Kidney glomerular epithelial cell (primary cell): ENCODE measurements around the gene NR6A1.
"Not testable (repeated sequence)": the region's sequence is repeated elsewhere in the genome, so short reads cannot be mapped to it uniquely, and the experiment has no call there.

ENCODE experiments used
- DNase-seq: peaks from one replicate; lab custom pipeline; 2025; lab: John Stamatoyannopoulos, UW

Gene NR6A1

DNA sequence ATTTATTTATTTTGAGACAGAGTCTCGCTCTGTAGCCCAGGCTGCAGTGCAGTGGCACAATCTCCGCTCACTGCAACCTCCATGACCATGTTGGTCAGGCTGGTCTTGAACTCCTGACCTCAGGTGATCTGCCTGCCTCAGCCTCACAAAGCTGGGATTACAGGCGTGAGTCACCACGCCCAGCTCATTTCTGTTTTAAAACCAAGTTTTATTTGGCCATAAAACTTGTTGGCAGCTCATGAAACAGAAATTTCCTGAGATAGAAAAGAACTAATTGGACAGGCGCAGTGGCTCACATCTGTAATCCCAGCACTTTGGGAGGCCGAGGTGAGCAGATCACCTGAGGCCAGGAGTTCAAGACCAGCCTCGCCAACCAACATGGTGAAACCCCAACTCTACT lies 155.3 kb downstream of the NR6A1 start:
- not testable (repeated sequence) for DNase-seq

DNA sequence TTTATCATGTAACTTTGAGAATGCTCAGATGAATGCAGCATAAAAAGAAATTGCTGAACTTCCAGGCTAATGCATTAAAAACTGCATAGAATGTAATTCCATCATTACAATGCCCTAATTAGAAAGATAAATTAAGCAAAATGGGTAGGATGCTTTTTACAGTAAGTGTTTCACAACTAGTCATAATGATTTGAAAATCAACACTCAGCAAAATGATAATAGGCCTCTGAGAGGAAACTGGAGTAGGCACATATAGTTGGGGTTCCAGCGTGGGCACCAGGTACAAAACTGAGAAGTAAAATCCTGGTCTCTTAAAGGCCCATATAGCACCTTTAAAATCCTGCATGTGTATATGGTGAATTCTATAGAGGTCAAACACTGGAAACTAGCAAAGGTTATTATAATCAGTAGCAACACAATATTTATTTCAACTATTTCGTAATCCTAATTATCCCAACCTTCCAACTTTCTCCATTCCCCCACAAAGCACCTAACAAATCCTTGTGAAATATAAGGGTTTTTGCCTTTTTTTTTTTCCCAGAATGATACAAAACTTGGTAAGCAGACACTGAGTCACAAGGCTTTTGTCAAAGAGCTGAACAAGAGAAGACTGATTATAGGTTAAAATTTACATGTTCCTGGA lies 155.9 kb downstream of the NR6A1 start:
- no peak for DNase-seq

DNA sequence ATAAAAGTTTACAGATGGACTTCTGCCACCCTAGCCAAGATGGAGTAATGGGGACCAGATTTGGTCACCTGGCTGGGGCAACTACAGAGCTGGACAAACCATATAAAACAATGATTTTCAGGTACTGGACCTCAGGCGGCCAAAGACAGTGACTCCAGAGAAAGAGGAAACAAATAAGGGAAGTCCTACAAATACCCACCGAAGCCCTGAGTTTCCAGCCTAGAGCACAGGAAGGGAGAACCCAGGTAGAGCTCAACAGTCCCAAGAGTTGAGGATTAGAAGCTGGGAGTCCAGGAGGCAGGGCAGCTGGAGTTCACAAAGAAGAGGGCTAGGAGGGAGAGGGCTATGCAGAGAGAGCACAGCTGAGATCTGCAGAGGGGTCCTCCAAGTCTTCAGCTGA lies 157.3 kb downstream of the NR6A1 start:
- no peak for DNase-seq

DNA sequence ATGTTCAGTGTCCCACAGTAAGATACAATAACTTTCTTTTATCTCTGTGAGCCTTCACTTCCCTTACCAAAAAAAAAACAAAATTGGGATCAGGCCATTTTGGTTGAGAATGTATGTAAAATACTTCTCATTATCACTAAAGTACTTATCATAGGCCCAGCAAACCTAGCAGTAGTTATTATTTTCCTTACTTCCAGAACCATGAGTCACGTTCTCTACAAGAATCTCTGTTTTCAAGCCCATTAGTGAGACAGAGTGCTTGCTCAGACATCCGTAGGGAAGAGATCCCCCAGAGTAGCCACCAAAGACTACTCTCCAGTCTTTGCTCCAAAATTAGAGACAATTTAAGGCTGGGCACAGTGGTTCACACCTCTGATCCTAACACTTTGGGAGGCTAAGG lies 160.0 kb downstream of the NR6A1 start:
- DNase-seq, result no peak

DNA sequence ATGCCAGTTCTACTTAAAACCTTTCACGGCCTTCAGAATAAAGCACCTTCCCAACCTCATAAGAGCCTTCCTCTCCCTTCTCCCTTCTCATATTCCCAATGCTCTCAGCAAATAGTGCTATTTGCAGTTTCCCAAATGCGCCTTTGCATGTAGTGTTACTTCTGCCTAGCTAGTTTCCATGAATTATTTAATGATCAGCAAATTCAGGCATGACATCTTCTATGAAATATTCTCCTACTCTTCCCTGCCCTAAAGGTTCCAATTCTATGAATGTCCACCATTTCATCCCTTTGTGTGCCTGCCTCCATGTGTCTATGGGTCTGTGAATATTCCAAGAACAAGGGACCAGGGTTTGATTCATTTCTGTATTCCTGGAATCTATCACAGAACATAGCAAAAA lies 165.1 kb downstream of the NR6A1 start:
- DNase-seq, result no peak

DNA sequence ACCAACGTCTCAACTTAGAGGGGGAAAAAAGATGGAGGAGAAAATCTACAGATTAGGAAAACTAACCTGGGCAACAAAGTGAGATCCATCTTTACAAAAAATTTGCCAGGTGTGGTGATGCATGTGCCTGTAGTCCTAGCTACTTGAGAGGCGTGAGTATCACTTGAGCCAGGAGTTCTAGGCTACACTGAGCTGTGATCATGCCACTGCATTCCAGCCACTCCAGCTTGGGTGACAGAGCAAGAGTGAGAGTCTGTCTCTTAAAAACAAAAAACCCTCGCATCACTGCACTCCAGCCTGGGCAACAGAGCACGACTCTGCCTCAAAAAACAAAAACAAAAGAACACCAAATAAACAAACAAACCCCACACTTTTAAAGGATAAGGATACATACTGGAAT lies 165.9 kb downstream of the NR6A1 start:
- DNase-seq, result no peak

DNA sequence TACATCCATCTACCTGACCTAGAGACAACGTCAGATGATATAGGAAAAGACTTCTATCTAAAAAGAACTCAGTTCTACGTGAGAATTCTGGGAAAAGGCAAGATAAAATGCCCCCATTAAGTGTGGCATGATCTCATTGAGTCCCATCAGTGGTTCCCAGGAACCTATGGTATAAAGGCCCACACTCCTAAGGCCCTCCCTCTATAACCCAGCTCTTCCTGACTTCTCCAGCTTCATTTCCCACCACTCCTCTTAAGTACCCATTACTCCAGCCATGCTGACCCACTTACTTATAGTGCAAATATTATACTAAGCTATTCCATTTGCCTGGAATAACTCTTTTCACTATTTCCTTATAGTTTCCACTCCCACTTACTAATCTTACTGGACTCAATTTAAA lies 168.5 kb downstream of the NR6A1 start:
- no peak for DNase-seq

DNA sequence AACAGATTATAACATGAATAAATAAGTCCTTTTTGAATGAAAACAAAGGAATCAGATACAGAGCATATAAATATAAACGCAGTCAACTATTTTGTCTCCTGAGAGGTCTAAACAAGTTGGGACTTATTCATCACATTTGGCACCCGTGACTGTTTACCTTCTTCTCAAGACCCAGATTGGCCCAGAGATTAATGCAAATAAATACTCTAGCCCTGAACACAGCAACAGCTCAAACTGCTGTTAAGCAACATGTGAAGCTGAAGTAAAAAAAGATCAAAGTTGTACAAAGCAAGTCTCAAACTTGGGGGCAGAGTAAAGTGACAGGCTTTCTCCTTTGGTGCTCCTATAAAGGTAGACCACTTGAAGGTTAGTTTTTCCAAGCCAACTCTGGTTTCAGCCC lies 168.9 kb downstream of the NR6A1 start:
- DNase-seq, result no peak

DNA sequence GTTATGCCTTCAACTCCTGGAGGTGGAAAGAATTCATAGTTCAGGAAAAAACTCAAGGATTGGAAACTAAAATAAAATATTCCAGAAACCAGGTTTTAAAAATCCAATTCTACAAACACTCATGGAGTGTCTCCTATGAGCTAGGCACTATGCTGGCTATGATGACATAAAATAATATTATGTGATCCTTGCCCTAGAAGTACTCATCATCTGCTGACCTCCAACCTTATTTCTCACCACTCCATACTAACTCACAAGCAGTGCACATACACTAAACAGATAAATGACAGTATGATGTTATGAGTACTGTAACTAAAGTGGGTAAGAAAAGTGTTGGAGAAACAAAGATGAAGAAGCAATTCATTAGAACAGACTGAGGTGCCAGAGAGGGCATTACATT lies 170.7 kb downstream of the NR6A1 start:
- DNase-seq, result no peak

DNA sequence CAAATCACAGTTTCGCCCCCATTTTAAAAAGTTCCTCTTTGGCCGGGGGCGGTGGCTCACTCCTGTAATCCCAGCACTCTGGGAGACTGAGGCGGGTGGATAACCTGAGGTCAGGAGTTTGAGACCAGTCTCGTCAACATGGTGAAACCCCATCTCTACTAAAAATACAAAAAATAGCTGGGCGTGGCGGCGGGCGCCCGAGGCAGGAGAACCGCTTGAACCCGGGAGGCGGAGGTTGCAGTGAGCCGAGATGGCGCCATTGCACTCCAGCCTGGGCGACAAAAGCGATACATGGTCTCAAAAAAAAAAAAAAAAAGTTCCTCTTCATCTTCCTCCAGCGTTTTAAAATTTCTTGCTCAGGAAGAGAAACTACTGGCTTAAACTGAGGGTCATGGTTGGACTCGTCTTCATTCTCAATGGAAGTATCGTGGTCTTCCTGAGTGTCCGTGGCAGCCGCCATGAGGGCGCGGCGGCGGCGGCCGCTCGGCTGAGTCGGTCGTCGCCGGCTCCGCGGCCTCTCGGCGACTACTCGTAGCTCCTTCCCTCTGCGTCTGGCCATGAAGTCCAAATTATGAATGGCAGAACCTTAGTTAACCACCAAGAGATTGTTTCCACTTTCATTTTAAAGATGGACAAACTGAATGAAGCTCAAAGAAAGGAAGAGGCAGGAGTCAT lies 171.9 kb downstream of the NR6A1 start:
- DNase-seq, result no peak

DNA sequence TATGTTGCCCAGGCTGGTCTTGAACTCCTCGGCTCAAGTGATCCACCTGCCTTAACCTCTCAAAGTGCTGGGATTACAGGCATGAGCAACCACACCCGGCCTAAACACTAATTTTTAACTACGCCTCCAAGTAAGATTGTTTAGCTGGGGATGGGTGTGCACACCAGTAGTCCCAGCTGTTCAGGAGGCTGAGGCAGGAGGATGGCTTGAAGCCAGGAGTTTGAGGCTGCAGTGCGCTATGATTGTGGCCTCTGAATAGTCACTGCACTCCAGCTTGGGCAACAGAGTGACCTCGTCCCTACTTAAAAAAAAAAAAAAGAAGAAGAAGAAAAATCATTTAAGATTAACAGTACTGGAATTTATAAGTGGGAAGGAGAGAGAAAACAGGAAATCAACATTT lies 173.1 kb downstream of the NR6A1 start:
- DNase-seq, result no peak

DNA sequence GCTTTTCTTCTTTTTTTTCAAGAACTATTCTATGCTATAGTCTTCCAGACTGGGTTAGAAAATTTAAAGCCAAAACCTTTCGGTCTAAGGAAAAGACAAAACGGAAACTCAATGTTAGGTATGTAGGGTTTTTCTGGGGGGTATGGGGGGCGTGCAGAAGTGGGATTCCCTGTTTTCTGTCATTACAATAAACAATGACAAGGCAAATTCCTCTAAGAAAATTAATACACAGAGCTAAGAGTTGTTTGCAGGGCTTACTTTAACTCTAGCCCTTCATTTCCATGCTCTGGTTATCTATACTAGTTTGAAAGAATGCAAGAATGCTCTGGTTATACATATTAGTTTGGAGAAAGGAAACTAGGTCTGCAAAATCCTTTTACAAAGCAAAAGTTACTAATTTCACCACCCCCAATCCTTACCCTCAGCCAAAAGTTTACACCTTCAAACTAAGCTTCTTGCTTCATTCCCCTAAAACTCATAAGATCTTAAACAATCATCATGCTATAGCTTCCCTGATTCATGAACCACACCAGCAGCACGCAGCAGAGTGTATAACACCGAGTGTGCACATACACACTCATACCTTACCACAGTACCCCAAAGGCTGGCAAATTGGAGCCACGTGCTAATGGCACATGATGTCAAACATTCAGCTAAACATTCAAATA lies 174.8 kb downstream of the NR6A1 start:
- no peak for DNase-seq

DNA sequence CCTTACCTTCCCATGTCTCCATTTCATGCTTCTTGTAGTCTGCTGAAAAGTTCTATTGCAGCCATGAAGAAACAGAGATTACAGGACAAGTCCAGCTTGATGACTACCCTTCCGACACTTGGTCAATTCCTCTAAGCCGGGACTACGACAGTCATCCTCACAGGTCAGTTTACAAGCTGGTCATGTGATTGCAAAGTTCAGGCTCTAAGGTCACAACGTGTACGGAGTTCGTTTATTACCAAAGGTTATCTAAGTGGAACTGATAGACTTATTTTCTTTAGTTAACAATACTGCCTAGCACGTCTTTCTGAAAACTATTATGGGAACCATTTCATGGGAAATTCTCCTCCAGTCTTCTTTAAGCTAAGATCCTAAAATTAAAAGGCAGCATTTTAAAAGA lies 175.4 kb downstream of the NR6A1 start:
- no peak for DNase-seq

DNA sequence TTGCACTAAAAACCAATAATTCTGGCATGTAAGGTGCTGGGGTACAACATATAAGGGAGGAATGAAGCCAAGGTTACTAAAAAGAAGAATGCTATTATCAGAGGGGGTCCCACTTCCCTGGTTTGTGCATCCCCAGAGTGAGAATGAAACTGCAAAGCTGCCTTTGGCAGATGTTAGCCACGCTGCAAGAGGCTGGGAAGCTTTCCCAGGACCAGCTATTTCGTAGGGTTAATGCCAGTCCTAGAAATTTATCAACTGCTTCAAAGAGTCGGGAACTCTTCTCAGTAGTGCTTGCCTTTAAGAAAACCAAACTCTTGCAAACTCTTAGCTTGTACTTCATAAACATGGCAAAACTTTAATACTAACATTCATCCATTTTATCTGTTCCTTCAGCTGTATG lies 176.4 kb downstream of the NR6A1 start:
- DNase-seq, result no peak

DNA sequence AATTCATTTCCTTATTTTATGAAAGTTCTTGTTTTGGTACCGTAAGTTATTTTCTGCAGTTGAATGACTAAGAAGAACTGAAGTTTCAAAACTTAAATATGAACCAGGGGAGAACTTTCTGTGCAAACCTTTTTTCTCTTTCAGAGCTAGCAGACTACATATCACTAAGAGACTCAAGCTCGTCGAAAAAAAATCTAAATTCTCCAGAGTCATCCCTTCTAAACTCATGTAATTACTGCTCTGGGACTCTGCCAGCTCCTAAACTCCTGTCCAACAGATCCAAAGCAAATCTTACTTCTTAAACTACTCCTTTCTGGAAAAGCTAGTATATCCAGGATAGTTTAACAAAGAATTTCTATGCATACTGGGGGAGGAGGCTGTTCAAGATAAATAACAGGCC lies 176.9 kb downstream of the NR6A1 start:
- DNase-seq, result no peak

DNA sequence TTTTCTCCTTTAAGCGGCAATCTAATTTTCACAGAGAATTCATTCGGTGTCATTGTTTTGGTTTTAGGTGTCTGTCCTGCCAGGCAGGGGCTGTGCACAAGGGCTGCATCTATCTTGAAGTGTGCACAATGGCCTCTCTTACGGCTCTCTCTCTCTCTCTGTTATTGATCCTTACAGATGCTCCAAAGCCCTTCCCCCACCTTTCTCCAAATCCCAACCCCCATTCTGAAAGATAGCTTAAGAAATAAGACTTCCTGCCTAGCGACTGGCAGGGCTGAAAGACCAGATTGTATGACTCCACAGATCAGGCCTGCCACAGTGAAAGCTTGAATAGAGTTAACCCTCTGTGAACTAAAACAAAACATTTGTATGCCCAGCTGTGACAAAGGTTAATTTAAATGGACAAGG lies 177.5 kb downstream of the NR6A1 start:
- no peak for DNase-seq

DNA sequence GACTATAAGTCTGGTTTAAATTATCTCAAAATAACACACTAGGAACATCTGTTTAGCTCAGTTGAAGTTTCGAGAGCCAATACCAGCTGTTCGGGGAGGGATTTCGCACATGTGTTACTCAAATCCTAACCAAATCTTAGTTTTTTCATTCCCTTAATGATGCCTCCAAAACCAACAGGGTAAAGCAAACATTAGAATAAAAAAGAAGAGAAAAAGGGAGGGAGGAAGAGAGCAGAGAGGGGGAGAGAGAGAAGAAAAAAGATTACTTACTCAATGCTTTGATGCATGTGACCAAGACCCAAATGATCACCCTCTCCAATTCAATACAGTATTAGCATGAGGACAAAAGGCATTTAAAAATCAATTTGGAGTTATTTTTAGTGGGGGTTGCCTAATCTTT lies 177.9 kb downstream of the NR6A1 start:
- DNase-seq, result no peak

DNA sequence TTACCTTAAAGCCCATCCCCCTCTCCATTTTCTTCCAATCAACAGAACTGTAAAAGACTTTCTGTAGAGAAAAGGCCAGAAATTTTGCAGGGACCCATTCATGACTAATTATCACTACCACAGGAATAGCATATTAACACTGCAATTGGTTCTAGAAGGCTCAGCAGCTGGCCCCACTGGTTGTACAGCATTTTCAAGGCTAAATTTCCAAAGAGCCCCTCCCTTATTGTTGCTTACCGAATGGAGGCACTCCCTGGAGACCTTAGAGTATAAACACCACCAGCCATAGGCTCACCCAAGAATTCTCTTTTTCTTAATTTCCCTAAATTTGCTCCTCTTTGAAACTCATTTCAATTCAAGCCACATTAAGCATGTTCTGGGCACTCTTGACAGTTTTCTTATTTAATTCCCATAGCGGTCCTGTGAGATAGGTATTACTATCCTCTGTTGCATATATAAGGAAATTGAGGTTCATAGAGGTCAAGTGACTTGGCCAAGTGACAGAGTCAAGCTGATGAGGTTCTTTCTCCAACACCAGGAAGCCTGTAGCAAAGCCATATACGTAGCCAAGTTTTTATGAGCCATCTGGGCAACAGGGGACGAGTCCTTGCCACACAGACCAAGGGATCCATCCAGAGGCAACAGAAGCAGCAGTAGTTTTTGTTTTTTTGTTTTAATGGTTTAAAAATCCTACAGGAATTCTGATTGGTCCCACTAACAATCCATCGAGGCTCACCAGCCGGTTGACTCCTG lies 180.0 kb downstream of the NR6A1 start:
- no peak for DNase-seq

DNA sequence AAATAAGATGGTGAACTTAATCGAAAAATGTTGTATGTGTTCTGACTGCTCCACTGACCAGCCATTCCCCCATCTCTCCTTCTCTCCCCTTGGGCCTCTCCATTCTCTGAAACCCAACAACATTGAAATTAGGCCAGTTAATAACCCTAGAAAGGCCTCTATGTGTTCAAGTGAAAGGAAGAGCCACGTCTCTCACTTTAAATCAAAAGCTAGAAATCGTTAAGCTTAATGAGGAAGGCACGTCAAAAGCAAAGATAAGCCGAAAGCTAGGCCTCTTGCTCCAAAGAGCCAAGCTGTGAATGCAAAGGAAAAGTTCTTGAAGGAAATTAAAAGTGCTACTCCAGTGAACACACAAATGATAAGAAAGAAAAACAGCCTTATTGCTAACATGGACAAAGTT lies 186.5 kb downstream of the NR6A1 start:
- DNase-seq, result no peak

DNA sequence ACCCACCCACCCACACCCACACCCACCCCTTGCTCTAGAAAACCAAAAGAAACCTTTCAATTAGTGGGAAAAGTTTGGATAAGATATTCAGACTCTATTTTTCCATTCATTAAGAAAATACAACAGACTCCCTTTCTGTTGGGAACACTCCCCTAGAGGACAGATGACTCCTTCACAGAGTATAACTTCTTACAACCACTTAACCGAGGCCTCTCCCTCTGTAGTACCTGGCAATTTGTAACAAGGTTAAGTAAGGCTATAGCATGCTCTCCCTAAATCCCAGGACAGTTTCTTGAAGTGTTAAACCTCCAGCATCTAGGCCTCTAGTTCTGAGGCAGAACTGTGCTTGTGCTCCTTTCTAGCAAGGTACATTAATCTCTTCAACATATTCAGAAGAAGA lies 188.0 kb downstream of the NR6A1 start:
- DNase-seq, result no peak

DNA sequence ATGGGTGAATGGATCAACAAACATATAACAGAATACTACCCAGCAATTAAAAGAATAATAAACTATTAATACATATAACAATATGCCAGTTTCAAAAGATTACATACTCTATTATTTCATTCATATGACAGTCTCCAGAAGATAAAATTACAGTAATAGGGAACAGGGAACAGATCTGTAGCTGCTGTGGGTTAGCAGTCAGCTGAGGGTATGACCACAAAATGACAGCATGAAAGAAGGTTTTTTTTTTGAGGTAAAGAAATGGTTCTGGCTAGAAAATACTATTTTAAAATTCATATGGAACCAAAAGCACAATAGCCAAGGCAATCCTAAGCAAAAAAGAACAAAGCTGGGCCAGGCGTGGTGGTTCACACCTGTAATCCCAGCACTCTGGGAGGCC lies 190.9 kb downstream of the NR6A1 start:
- DNase-seq, result no peak

DNA sequence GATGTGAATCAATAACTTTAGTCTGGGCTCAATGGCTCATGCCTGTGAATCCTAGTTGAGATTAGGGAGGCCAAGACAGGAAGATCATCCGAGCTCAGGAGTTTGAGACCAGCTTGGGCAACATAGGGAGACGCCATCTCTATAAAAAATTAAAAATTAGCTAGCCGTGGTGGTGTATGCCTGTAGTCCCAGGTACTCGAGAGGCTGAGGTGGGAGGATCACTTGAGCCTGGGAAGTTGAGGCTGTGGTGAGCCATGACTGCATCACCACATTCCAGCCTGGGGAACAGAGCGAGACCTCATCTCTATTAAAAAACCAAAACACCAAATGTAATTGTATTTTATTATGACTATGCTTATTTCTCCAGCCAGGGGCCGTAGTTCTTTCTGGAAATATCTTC lies 194.4 kb downstream of the NR6A1 start:
- no peak for DNase-seq
